Keratinocyte (primary cell): ENCODE results near the gene CIDEB. TPM values are rescaled to one million over a fixed set of nuclear protein-coding genes. Genes with fewer than 3 reads are reported as not detected.

ENCODE experiments used
- DNase-seq: peaks from one replicate; pipeline ENCODE4 v3.0.0-alpha.2; 2011; ENCODE audit warnings: low read depth, missing footprints, low spot score
- FAIRE-seq: peaks from 2 replicates; lab custom pipeline; 2011; peaks lifted over from hg19 to GRCh38; lab: Jason Lieb, UNC
- H2AFZ ChIP-seq: 2 replicates; pipeline ENCODE4 v1.6.0; 2012; ENCODE audit warnings: low read length, control low read depth, inconsistent platforms; ENCODE audit not compliant: control insufficient read depth
- H3K27ac ChIP-seq: 2 replicates; pipeline ENCODE4 v1.5.1; 2011; ENCODE audit warnings: low read length; ENCODE audit not compliant: control insufficient read depth, insufficient read depth
- H3K27me3 ChIP-seq: 3 replicates; pipeline ENCODE4 v1.6.0; 2011; ENCODE audit warnings: low read length; ENCODE audit not compliant: control insufficient read depth, insufficient read depth; ENCODE audit errors: extremely low read depth
- H3K36me3 ChIP-seq, 2 experiments: 2 replicates in 1 of 2; 3 replicates in 1 of 2; pipeline ENCODE4 v1.5.1; 2011; ENCODE audit warnings: low read length in 2 of 2, mild to moderate bottlenecking in 1 of 2; ENCODE audit not compliant: control insufficient read depth in 2 of 2, insufficient read depth in 2 of 2; ENCODE audit errors: extremely low read depth in 1 of 2
- H3K4me1 ChIP-seq: 3 replicates; pipeline ENCODE4 v1.5.1; 2011; ENCODE audit warnings: low read length; ENCODE audit not compliant: control insufficient read depth, insufficient read depth; ENCODE audit errors: extremely low read depth
- H3K4me2 ChIP-seq: 3 replicates; pipeline ENCODE4 v1.6.0; 2011; ENCODE audit warnings: low read depth, low read length; ENCODE audit not compliant: control insufficient read depth, insufficient read depth; ENCODE audit errors: extremely low read depth
- H3K4me3 ChIP-seq, 3 experiments: fragments of 200-600 bp in 1 of 3; sonication (generic) in 1 of 3; 2 replicates in 2 of 3; 3 replicates in 1 of 3; pipeline ENCODE4 v1.5.1; 2011 to 2016; ENCODE audit warnings: low read length in 3 of 3, mild to moderate bottlenecking in 3 of 3, control low read depth in 2 of 3, inconsistent platforms in 1 of 3, low read depth in 1 of 3, mixed read lengths in 1 of 3, mixed run types in 1 of 3, moderate library complexity in 1 of 3; ENCODE audit not compliant: control insufficient read depth in 2 of 3, insufficient read depth in 2 of 3; ENCODE audit errors: extremely low read depth in 1 of 3
- H3K79me2 ChIP-seq: 2 replicates; pipeline ENCODE4 v1.6.0; 2012; ENCODE audit warnings: low read length; ENCODE audit not compliant: control insufficient read depth, insufficient read depth
- H3K9ac ChIP-seq: 3 replicates; pipeline ENCODE4 v1.6.0; 2011; ENCODE audit warnings: low read length; ENCODE audit not compliant: control insufficient read depth, insufficient read depth; ENCODE audit errors: extremely low read depth
- H3K9me1 ChIP-seq: 3 replicates; pipeline ENCODE4 v1.6.0; 2011; ENCODE audit warnings: low read length; ENCODE audit not compliant: control insufficient read depth, insufficient read depth; ENCODE audit errors: extremely low read depth
- H3K9me3 ChIP-seq: 2 replicates; pipeline ENCODE4 v1.5.1; 2012; ENCODE audit warnings: low read depth, low read length; ENCODE audit not compliant: control insufficient read depth
- H4K20me1 ChIP-seq: 3 replicates; pipeline ENCODE4 v1.6.0; 2011; ENCODE audit warnings: low read length; ENCODE audit not compliant: control insufficient read depth, insufficient read depth; ENCODE audit errors: extremely low read depth
- EZH2 ChIP-seq: IDR thresholded peaks from one replicate; pipeline ENCODE4 v1.6.1; 2012; ENCODE audit warnings: inconsistent platforms, mild to moderate bottlenecking, low read length, moderate library complexity
- dilution Hi-C: fragments of 300-500 bp; cut with MboI; formaldehyde crosslinking; loops from one replicate; pipeline ENCODE4 v1.7.0; 2020; ENCODE audit warnings: low sequenced_read_pairs; ENCODE audit not compliant: extremely low pct_ligation_motif_present
- polyA plus RNA-seq, 5 experiments: library from polyadenylated mRNA; depleted of rRNA in 3 of 5; stranded (reverse) in 3 of 5; stranded (forward) in 1 of 5; unstranded in 1 of 5; fragments of >200 nt; gene quantifications; 1 replicate in 1 of 5; 2 replicates in 3 of 5; 3 replicates in 1 of 5; pipeline versions ENCODE4 v1.2.1 to v1.2.3, GENCODE V29; 2011 to 2012; ENCODE audit warnings: missing spikeins in 2 of 5, low read depth in 1 of 5, low replicate concordance in 1 of 5
- TF ChIP-seq, protein P1 (sequence below), 3 experiments: IDR thresholded peaks in 1 of 3; conservative IDR thresholded peaks in 1 of 3; optimal IDR thresholded peaks in 1 of 3; 2 replicates in 2 of 3; 3 replicates in 1 of 3; pipeline versions ENCODE3 to v1.5.1; 2011; ENCODE audit warnings: low read length in 3 of 3, mild to moderate bottlenecking in 3 of 3, moderate library complexity in 2 of 3, control low read depth in 1 of 3, inconsistent platforms in 1 of 3; ENCODE audit not compliant: insufficient read depth in 2 of 3; ENCODE audit errors: extremely low read depth in 1 of 3

Gene CIDEB
- polyA plus RNA-seq, 1 donor (not counting 4 experiments of a cell fraction or from before 2014, with no cell fraction given): 3.7 TPM

DNA sequence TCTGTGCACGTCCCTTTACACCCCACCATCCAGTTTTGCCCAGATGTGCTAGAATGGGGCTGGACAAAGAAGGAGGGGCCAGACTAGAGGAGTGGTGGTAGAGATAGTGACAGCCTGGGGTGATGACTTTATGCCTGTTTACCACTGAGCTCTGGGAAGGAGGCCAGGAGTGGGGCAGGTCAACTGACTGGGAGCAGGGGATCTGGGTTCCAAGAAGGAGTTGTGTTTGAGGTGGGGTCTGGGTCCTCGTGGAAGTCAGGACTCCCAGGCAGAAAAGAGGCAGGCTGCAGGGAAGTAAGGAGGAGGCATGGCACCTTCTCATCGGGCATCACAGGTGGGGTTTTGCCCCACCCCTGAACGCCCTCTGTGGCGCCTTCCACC lies 2.5 kb upstream of the CIDEB start:
- Histone ChIP-seq H3K36me3 (peaks cover 27 to 32% of the 10 kb centered on the region in 2 experiments), H3K9me1 (no peaks in the 10 kb centered on the region), H3K9me3 (no peaks in the 10 kb centered on the region), H3K27me3 (no peaks in the 10 kb centered on the region), H3K9ac (peak overlapping the region; percentile 26), H3K4me2 (peak overlapping the region; percentile 88), H3K4me3 (peak overlapping the region; percentile 8 to 18 (median 11)), H3K27ac (peak overlapping the region; percentile 35), H3K79me2 (peaks cover 4% of the 10 kb centered on the region), H3K4me1 (peaks cover 57% of the 10 kb centered on the region), H2AFZ (no peak overlapping the region), H4K20me1 (no peaks in the 10 kb centered on the region)
- FAIRE-seq (no peak), DNase-seq (no peak)
- dilution Hi-C loops: no loop called here
- no peak for TF ChIP-seq EZH2
- TF ChIP-seq, protein P1, sequence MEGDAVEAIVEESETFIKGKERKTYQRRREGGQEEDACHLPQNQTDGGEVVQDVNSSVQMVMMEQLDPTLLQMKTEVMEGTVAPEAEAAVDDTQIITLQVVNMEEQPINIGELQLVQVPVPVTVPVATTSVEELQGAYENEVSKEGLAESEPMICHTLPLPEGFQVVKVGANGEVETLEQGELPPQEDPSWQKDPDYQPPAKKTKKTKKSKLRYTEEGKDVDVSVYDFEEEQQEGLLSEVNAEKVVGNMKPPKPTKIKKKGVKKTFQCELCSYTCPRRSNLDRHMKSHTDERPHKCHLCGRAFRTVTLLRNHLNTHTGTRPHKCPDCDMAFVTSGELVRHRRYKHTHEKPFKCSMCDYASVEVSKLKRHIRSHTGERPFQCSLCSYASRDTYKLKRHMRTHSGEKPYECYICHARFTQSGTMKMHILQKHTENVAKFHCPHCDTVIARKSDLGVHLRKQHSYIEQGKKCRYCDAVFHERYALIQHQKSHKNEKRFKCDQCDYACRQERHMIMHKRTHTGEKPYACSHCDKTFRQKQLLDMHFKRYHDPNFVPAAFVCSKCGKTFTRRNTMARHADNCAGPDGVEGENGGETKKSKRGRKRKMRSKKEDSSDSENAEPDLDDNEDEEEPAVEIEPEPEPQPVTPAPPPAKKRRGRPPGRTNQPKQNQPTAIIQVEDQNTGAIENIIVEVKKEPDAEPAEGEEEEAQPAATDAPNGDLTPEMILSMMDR (optimal IDR thresholded peaks at IDR 0.05 in 1 of 3, IDR thresholded peaks at IDR 0.05 in 1 of 3, conservative IDR thresholded peaks at IDR 0.05 in 1 of 3; ENCODE audit: extremely low read depth in 1 of 3, insufficient read depth in 2 of 3, low read length in 3 of 3): no peak

DNA sequence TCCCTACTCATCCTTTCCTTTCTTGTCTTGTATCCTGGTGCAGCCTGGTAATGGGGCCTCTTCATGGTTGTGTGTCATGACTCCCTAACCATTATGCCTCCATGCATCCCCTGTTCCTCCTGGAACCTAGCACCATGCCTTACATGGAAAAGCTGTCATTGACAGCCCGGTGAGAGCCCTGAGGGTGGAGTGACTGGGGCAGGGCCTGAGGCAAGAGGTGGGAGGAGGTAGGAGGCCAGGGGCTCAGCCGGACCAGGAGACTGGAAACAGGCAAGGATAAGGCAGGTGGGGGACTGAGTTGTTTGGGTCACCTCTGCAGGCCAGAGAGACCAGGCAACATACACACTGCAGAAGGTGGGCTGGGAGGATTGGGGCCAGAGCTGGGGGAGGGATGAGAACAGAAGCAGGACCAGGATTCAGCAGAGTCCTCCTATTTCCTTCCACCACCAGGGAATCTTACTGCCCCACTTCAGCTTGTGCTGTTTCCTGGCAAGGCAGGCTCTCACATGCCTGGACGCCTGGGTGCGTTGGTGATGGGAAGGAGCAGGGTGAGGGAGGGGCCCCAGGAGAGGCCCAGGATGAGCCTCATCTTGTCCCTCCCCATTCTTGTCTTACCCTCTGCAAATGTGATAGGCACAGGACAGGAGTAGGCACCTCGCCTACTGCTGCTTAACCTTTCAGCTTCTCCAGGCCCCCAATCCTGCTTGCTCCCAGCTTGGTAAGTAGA lies 1.9 kb upstream of the CIDEB start, which contains the start of gene LTB4R2:
Gene LTB4R2, plus strand, starts transcription at position 603 of the 727 bp plus-strand sequence. CDS start 525 bp downstream, outside the sequence.
- Histone ChIP-seq H3K27ac (peak within 1 kb of the TSS; percentile 35), H3K4me1 (peaks cover 52% of the 10 kb centered on the region), H3K9me1 (no peaks in the 10 kb centered on the region), H2AFZ (peak within 1 kb of the TSS; percentile 34), H3K9me3 (no peaks in the 10 kb centered on the region), H3K79me2 (peaks cover 4% of the 10 kb centered on the region), H3K9ac (peak within 1 kb of the TSS; percentile 26), H3K4me2 (peak within 1 kb of the TSS; percentile 88), H4K20me1 (no peaks in the 10 kb centered on the region), H3K27me3 (no peaks in the 10 kb centered on the region), H3K36me3 (peaks cover 31 to 36% of the 10 kb centered on the region in 2 experiments), H3K4me3 (peak within 1 kb of the TSS; percentile 11 to 43 (median 28))
- FAIRE-seq: peak; percentile 97
- TF ChIP-seq EZH2: no peak
- TF ChIP-seq, protein P1 (optimal IDR thresholded peaks at IDR 0.05 in 1 of 3, IDR thresholded peaks at IDR 0.05 in 1 of 3, conservative IDR thresholded peaks at IDR 0.05 in 1 of 3; ENCODE audit: extremely low read depth in 1 of 3, insufficient read depth in 2 of 3, low read length in 3 of 3): peak in 2 of 3 experiments; percentile 14 to 31
- dilution Hi-C loops: no loop called here
- DNase-seq: no peak
